OCI-LY1 (cell line): ENCODE results near the gene PTPN14.

Experiments used
- H2AFZ ChIP-seq: fragments of 200-600 bp; sonication (generic), shearing (Covaris generic); 2 replicates; pipeline ENCODE4 v1.6.0; 2014; ENCODE audit warnings: antibody characterized with exemption, mild to moderate bottlenecking, low read length
- H3F3A ChIP-seq: fragments of 200-600 bp; sonication (generic), shearing (Covaris generic); 2 replicates; pipeline ENCODE4 v1.6.0; 2014; ENCODE audit warnings: mild to moderate bottlenecking, antibody characterized with exemption, low read length, moderate library complexity; ENCODE audit not compliant: insufficient read depth
- H3K27ac ChIP-seq: fragments of 200-600 bp; sonication (generic); 2 replicates; pipeline ENCODE4 v1.5.1; 2014; ENCODE audit warnings: low read length, mixed run types, mild to moderate bottlenecking, low read depth; ENCODE audit not compliant: poor library complexity, severe bottlenecking
- H3K27me3 ChIP-seq: fragments of 200-600 bp; sonication (generic); 2 replicates; pipeline ENCODE4 v1.6.0; 2014; ENCODE audit warnings: antibody characterized with exemption, mild to moderate bottlenecking, low read length, moderate library complexity; ENCODE audit not compliant: insufficient read depth
- H3K36me3 ChIP-seq: fragments of 200-600 bp; sonication (generic); 2 replicates; pipeline ENCODE4 v1.6.1; 2014; ENCODE audit warnings: mild to moderate bottlenecking, antibody characterized with exemption, low read length, moderate library complexity, mixed read lengths; ENCODE audit not compliant: insufficient read depth
- H3K4me1 ChIP-seq: fragments of 200-600 bp; sonication (generic); 2 replicates; pipeline ENCODE4 v1.5.1; 2014; ENCODE audit warnings: mild to moderate bottlenecking, low read length, moderate library complexity; ENCODE audit not compliant: insufficient read depth, severe bottlenecking
- H3K4me2 ChIP-seq: fragments of 200-600 bp; sonication (generic), shearing (Covaris generic); 2 replicates; pipeline ENCODE4 v1.6.1; 2014; ENCODE audit warnings: low read length
- H3K4me3 ChIP-seq: fragments of 200-600 bp; sonication (generic); 2 replicates; pipeline ENCODE4 v1.5.1; 2014; ENCODE audit warnings: low read length, low read depth, mild to moderate bottlenecking, mixed read lengths; ENCODE audit not compliant: poor library complexity, severe bottlenecking
- H3K79me2 ChIP-seq: fragments of 200-600 bp; shearing (Covaris generic); 2 replicates; pipeline ENCODE4 v1.6.1; 2016; ENCODE audit warnings: mixed run types, low read length, mixed read lengths; ENCODE audit not compliant: insufficient read depth
- H3K9ac ChIP-seq: fragments of 200-600 bp; sonication (generic), shearing (Covaris generic); 2 replicates; pipeline ENCODE4 v1.6.1; 2014; ENCODE audit warnings: mild to moderate bottlenecking, low read length, mixed read lengths
- H3K9me2 ChIP-seq: fragments of 200-600 bp; sonication (generic), shearing (Covaris generic); 2 replicates; pipeline ENCODE4 v1.6.1; 2014; ENCODE audit warnings: low read depth, mild to moderate bottlenecking, low read length, mixed read lengths
- H3K9me3 ChIP-seq: fragments of 200-600 bp; shearing (Covaris generic); 2 replicates; pipeline ENCODE4 v1.6.1; 2014; ENCODE audit warnings: low read length, mixed read lengths
- H4K20me1 ChIP-seq: fragments of 200-600 bp; sonication (generic), shearing (Covaris generic); 2 replicates; pipeline ENCODE4 v1.6.0; 2016; ENCODE audit warnings: mild to moderate bottlenecking, low read length; ENCODE audit not compliant: insufficient read depth
- CTCF ChIP-seq: fragments of 200-600 bp; sonication (generic), shearing (Covaris generic); IDR thresholded peaks from 2 replicates; pipeline ENCODE4 v1.5.1; 2017; ENCODE audit warnings: mild to moderate bottlenecking, antibody characterized with exemption, low read length, moderate library complexity, mixed read lengths
- EZH2 ChIP-seq: fragments of 200-600 bp; sonication (generic), shearing (Covaris generic); IDR thresholded peaks from 2 replicates; pipeline ENCODE4 v1.8.0; 2017; ENCODE audit warnings: borderline replicate concordance, mixed run types, mild to moderate bottlenecking, antibody characterized with exemption, low read length, moderate library complexity, mixed read lengths

Gene PTPN14

GRCh38 chr1:214317300-214317699 lies 234.1 kb downstream of the PTPN14 start:
- Histone ChIP-seq H3K9me2 (no peaks in the 10 kb centered on the region), H2AFZ (no peak overlapping the region), H4K20me1 (no peaks in the 10 kb centered on the region), H3K9ac (no peak overlapping the region), H3K27ac (no peak overlapping the region), H3K79me2 (no peaks in the 10 kb centered on the region), H3K36me3 (0 out of 2 replicates have a peak, but pooled peaks cover 4% of the 10 kb centered on the region), H3F3A (no peaks in the 10 kb centered on the region), H3K4me1 (no peaks in the 10 kb centered on the region), H3K9me3 (no peaks in the 10 kb centered on the region), H3K4me2 (no peak overlapping the region), H3K27me3 (no peaks in the 10 kb centered on the region), H3K4me3 (no peak overlapping the region)
- TF ChIP-seq EZH2 (no peak), CTCF (no peak)

- Histone ChIP-seq H4K20me1 (no peaks in the 10 kb centered on the region), H3K4me1 (no peaks in the 10 kb centered on the region), H3K9ac (no peak overlapping the region), H2AFZ (no peak overlapping the region), H3K4me3 (no peak overlapping the region), H3K27me3 (no peaks in the 10 kb centered on the region), H3K9me3 (no peaks in the 10 kb centered on the region), H3K79me2 (no peaks in the 10 kb centered on the region), H3K9me2 (no peaks in the 10 kb centered on the region), H3K4me2 (no peak overlapping the region), H3F3A (no peaks in the 10 kb centered on the region), H3K27ac (no peak overlapping the region), H3K36me3 (0 out of 2 replicates have a peak, but pooled peaks cover 4% of the 10 kb centered on the region)
- TF ChIP-seq EZH2 (no peak), CTCF (no peak)
These were observed 234.8 kb downstream of the PTPN14 start for GRCh38 chr1:214316593-214316992.

GRCh38 chr1:214314178-214314843 lies 237.1 kb downstream of the PTPN14 start:
- H4K20me1 ChIP-seq: no peaks in the 10 kb centered on the region
- H3K36me3 ChIP-seq: 0 out of 2 replicates have a peak, but pooled peaks cover 4% of the 10 kb centered on the region
- no peaks in the 10 kb centered on the region for H3K4me1 ChIP-seq
- H3F3A ChIP-seq: no peaks in the 10 kb centered on the region
- H3K27ac ChIP-seq: no peak overlapping the region
- no peak overlapping the region for H2AFZ ChIP-seq
- no peaks in the 10 kb centered on the region for H3K79me2 ChIP-seq
- TF ChIP-seq EZH2: no peak
- no peak for TF ChIP-seq CTCF
- H3K9me3 ChIP-seq: no peaks in the 10 kb centered on the region
- H3K4me2 ChIP-seq: no peak overlapping the region
- no peaks in the 10 kb centered on the region for H3K9me2 ChIP-seq
- H3K27me3 ChIP-seq: no peaks in the 10 kb centered on the region
- H3K4me3 ChIP-seq: no peak overlapping the region
- no peak overlapping the region for H3K9ac ChIP-seq
